Measurements from ENCODE around the gene PCBP3. TPM values are rescaled to one million over a fixed set of nuclear protein-coding genes. Genes with fewer than 3 reads are reported as not detected.
"Not testable (repeated sequence)": the region's sequence is repeated elsewhere in the genome, so short reads cannot be mapped to it uniquely, and the experiment has no call there.

The PCBP3 gene
- 1 to 10 TPM; 1.3 to 2.2 TPM for total RNA-seq

DNA sequence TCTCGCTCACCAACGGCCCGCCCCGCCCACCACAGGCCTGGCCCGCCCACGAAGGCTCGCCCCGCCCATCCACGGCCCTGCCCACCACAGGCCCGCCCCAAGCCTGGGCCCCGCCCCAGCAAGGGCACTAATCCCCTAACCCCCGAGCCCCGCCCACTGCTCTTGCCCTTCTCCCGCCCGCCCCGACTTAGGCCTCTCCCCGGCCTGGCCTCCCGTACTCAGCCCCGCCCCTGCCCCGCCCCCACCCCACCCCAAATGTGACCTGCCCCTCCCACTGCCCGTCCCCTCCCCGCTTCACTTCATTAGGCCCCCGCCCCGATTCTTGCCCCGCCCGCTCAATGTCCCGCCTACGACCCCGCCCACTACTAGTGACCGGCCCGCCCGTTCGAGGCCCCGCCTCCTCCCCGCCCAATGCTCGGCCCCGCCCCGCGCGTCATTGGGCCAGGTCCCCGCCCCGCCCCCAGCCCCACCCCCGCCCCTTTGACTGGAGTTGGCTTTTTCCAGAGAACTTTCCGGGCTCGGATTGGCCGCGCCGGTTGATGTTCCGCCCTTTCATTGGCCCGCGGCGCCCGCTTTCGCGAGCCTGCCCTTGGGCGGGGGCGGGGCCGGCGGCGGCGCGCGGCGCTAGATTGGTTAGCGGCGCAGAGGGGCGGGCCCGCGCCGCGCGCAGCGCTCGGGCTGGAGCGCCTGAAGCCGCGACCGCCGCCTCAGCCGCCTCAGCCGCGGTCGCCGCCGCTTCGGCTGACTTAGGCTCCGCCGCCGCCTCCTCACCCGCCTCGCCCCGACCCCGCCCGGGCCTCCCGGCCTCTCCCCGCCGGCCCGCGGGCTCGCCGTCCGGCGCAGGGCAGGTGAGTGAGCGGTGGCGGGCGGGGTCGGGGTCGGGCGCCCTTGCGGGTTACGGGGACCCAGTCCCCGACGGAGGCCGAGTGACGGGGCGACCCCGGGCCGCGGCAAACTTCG is at the start of gene PCBP3:
Gene PCBP3 (plus strand): TSS at position 705 of the 960 bp plus-strand sequence. CDS start 206,361 bp downstream, outside the sequence.
- Mint-ChIP-seq H3K27me3 (peaks cover 56% of the 10 kb centered on the region), H3K9me3 (ENCODE audit: low read depth) (no peaks in the 10 kb centered on the region), H3K36me3 (no peaks in the 10 kb centered on the region), H3K4me1 (peaks cover 13% of the 10 kb centered on the region), H3K4me3 (peak within 1 kb of the TSS; percentile 57), H3K27ac (no peak within 1 kb of the TSS)
- DNase-seq (peak; percentile 97), ATAC-seq (peak; percentile 87)
- CTCF ChIA-PET, result no interaction called here

DNA sequence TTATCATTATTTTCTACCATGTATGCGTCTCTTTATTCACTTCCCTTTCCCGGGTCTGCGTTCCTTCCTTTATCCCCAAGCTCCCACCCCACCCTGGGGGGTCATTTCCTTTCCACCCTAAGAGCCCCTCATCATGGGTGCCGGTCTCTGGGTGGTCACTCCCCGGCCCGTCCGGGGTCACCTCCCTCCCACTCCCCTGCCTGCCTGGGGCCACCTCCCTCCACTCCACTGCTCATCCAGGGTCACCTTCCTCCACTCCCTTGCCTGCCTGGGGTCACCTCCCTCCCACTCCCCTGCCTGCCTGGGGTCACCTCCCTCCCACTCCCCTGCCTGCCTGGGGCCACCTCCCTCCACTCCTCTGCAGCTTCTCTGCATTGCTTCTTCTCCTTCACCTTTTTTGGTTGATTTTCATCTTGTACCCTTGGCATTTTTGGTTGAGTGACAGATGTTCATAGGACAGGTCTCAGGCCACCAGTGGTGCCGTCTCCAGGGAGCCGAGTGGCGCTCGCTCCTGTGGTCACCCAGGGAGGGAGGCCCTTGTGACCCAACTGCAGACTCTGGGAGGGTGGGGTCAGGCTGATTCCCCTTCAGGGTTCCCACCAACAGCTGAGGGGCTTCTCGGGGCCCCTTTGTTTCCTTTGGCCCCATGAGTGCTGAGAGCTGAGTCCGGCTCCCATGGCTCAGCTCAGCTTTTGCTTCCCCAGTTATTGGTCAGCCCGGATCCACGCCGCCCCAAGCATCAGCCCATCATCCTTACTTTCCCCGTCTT is 48.6 kb upstream of the PCBP3 start:
- H3K9me3 Mint-ChIP-seq (ENCODE audit: low read depth), result no peaks in the 10 kb centered on the region
- no peak overlapping the region for H3K4me3 Mint-ChIP-seq
- H3K27me3 Mint-ChIP-seq, result no peaks in the 10 kb centered on the region
- no peak for ATAC-seq
- CTCF ChIA-PET, result interaction anchor here (1.5 to 4.1 kb wide), 7 partner anchors 10 to 225 kb away, joined by 3 to 41 read pairs (median 10); no protein-coding TSS in a partner anchor
- no peak for DNase-seq
- H3K27ac Mint-ChIP-seq, result peak overlapping the region; percentile 8
- H3K4me1 Mint-ChIP-seq, result peaks cover 11% of the 10 kb centered on the region
- H3K36me3 Mint-ChIP-seq, result no peaks in the 10 kb centered on the region

DNA sequence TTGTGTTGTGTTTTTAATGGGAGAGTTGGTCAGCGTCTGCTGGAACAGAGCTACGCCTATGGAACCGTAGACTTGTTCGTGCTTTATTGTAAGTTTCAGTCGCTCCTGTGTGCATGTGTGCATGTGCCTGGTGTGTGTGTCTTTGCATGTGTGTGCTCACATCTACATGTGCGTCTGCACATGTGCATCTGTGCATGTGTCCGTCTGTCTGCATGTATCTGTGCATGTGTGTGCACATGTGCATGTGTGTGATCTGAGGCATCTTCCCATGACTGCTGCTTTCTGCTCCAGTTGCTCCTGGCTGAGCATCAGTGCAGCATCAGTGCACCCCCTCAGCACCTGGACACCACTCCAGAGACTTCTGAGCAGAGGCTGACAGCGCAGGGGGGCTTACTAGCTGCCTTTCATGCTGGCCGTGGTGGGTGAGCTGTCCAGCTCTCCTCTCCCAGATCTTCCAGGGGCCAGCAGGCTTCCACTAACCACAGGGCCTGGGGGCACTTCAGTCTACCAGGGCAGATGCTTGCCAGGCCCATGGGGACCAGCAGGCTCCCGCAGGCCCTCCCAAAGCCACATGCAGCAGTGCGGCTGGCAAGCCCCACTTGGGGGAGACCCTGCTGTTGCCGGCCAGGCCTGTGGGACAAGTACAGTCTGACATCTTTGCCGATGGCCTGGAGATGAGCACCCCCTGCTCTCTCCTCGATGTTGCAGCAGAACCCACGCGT is 47.8 kb upstream of the PCBP3 start:
- Mint-ChIP-seq H3K9me3 (ENCODE audit: low read depth) (no peaks in the 10 kb centered on the region), H3K36me3 (no peaks in the 10 kb centered on the region), H3K27me3 (no peaks in the 10 kb centered on the region), H3K4me3 (no peak overlapping the region), H3K27ac (no peak overlapping the region), H3K4me1 (peaks cover 11% of the 10 kb centered on the region)
- CTCF ChIA-PET, result interaction anchor here (0.7 to 4.1 kb wide), 19 partner anchors 8 to 235 kb away, joined by 3 to 41 read pairs (median 4); no protein-coding TSS in a partner anchor
- ATAC-seq (no peak), DNase-seq (no peak)

DNA sequence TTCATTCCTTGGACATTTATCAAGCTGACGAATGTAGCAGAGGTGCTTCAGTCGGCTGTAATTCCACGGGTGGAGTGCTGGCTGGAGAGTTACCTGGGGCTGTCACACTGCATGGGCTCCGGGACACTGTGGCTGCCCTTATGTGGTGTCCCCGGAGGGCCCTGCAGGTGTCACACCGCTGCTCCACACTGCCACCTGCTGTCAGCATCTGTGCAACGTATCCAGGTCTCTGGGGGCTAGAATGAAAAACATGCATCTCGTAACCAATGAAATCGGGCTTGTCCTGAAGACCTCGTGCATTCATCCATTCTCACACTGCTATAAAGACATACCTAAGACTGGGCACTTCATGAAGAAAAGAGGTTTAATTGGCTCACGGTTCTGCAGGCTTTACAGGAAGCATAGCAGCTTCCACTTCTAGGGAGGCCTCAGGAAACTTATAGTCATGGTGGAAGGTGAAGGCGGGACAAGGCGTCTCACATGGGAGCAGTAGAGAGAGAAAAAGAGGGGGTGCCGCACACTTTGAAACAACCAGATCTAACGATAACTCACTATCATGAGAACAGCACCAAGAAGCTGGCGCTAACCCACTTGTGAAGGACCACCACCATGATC is 46.7 kb upstream of the PCBP3 start:
- Mint-ChIP-seq H3K36me3 (no peaks in the 10 kb centered on the region), H3K4me1 (peaks cover 11% of the 10 kb centered on the region), H3K27ac (no peak overlapping the region), H3K9me3 (ENCODE audit: low read depth) (no peaks in the 10 kb centered on the region), H3K4me3 (no peak overlapping the region), H3K27me3 (no peaks in the 10 kb centered on the region)
- peak; percentile 89 for DNase-seq
- CTCF ChIA-PET, result interaction anchor here (0.7 to 4.1 kb wide), 22 partner anchors 9 to 721 kb away, joined by 3 to 41 read pairs (median 4); no protein-coding TSS in a partner anchor
- peak; percentile 69 for ATAC-seq

DNA sequence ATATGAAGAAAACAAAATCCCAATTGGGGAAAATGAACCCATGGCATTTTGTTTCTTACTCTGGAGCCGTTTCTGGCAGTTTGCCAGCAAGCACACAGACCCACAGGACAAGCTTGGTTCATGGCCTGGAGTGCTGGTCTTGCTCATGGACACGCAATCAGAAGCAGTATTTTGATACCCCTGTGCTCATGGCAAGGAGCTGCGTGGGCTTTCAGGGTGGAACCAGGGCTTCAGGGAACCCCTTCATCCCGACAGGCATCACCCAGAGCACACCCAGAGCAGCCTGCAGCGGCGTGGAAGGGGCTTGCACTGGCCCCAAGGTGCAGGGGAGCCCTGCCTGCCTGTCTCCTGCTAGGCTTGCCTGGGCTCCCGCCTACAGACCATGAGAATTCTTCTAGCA is 45.4 kb upstream of the PCBP3 start:
- H3K27me3 Mint-ChIP-seq, result peaks cover 2% of the 10 kb centered on the region
- H3K4me3 Mint-ChIP-seq, result no peak overlapping the region
- DNase-seq (no peak), ATAC-seq (no peak)
- H3K9me3 Mint-ChIP-seq (ENCODE audit: low read depth), result peaks cover 3% of the 10 kb centered on the region
- H3K4me1 Mint-ChIP-seq, result peaks cover 11% of the 10 kb centered on the region
- no peaks in the 10 kb centered on the region for H3K36me3 Mint-ChIP-seq
- no peak overlapping the region for H3K27ac Mint-ChIP-seq
- CTCF ChIA-PET, result interaction anchor here (0.9 to 4.1 kb wide), 4 partner anchors 10 to 48 kb away, joined by 3 to 41 read pairs (median 6); no protein-coding TSS in a partner anchor

DNA sequence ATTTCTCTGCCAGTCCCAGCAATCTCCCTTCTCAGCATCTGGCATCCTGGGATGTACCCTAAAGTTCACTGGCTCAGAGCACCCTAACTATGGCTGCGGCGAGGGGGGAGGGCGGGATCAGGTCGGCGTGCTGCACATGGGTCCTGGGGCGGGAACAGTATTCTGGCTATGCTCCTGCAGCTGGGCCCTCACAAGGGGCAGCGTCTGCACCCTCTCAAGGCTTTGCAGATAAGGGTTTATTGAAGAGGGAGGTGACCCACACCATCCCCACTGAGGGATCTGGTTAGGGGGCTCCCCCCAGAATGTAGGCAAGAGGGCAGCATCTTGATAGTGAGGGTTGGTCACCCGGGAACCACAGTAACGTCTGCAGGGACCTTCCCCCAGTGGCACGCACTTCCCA is 44.9 kb upstream of the PCBP3 start:
- ATAC-seq, result no peak
- no peak overlapping the region for H3K4me3 Mint-ChIP-seq

DNA sequence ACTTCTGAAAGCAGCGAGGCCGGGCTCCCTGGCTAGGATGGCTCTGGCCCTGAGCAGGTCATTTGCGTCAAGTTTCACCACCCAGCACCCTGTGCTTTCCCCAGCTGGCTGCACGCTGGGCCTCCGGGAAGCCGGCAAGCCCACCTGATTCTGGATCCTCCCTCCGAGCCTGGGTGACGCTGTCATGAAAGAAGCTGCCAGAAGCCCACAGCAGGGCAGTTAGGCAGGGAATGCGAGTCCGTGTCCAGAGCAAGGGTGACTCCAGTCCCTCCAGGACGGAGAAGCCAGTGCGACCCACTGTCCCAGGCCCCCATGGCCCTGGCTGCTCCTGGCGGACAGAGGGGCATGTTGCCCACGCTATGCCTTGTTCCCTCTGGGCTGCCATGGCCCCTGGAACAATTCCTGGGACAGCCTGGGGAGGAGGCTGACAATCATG is 44.4 kb upstream of the PCBP3 start:
- CTCF ChIA-PET, result interaction anchor here (0.6 kb wide), 1 partner anchor 80 kb away, joined by 3 read pairs; no protein-coding TSS in a partner anchor
- no peak overlapping the region for H3K27ac Mint-ChIP-seq
- peaks cover 11% of the 10 kb centered on the region for H3K4me1 Mint-ChIP-seq
- H3K36me3 Mint-ChIP-seq, result peaks cover 2% of the 10 kb centered on the region
- H3K4me3 Mint-ChIP-seq, result no peak overlapping the region
- H3K27me3 Mint-ChIP-seq, result peaks cover 10% of the 10 kb centered on the region
- H3K9me3 Mint-ChIP-seq (ENCODE audit: low read depth), result peaks cover 9% of the 10 kb centered on the region
- DNase-seq, result no peak
- no peak for ATAC-seq

More for the DNA sequence above, 44.9 kb upstream of the PCBP3 start:
- CTCF ChIA-PET, result interaction anchor here (0.6 to 4.1 kb wide), 3 partner anchors 9 to 79 kb away, joined by 3 to 41 read pairs (median 8); no protein-coding TSS in a partner anchor
- H3K27ac Mint-ChIP-seq, result no peak overlapping the region
- H3K9me3 Mint-ChIP-seq (ENCODE audit: low read depth), result peaks cover 7% of the 10 kb centered on the region
- DNase-seq, result no peak
- peaks cover 11% of the 10 kb centered on the region for H3K4me1 Mint-ChIP-seq
- H3K36me3 Mint-ChIP-seq, result no peaks in the 10 kb centered on the region
- H3K27me3 Mint-ChIP-seq, result peaks cover 5% of the 10 kb centered on the region

DNA sequence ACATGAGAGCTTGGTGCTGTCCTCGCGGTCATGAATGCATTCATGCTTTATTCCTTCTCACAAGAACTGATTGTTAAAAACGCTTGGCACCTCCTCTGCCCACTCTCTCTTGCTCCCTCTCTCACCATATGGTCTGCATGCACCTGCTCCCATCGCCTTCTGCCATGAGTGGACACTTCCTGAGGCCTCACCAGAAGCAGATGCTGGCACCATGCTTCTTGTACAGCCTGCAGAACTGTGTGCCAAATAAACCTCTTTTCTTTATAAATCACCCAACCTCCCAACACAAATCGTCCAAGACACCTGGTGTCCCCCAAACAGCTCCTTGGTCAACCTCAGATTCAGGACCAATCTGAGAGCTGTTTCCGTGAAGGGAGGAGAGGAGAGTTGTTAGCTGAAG is 43.3 kb upstream of the PCBP3 start:
- ATAC-seq (no peak), DNase-seq (no peak)
- Mint-ChIP-seq H3K27ac (no peak overlapping the region), H3K27me3 (peaks cover 13% of the 10 kb centered on the region), H3K36me3 (peaks cover 2% of the 10 kb centered on the region), H3K4me1 (peaks cover 9% of the 10 kb centered on the region), H3K9me3 (ENCODE audit: low read depth) (peaks cover 9% of the 10 kb centered on the region), H3K4me3 (no peak overlapping the region)
- CTCF ChIA-PET, result no interaction called here

DNA sequence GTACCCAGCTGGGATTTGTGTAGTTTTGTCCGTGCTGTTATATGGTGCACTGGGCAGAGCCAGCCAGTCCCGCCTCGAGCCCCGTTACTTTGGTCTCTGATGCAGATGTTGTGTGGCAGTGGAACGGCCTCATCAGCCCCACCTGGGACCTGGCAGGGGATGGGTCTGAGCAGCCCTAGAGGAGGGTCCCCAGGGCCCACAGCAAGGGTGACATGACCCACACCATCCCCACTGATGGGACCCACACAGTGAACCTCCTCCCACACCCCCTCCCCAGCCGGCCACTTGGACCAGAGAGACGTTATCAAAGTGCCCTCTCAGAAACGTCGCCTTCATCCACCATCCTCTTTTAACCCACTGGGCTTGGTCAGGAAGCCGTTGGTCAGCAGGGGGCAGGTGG is 42.0 kb upstream of the PCBP3 start:
- no peak for ATAC-seq
- peaks cover 13% of the 10 kb centered on the region for H3K27me3 Mint-ChIP-seq

DNA sequence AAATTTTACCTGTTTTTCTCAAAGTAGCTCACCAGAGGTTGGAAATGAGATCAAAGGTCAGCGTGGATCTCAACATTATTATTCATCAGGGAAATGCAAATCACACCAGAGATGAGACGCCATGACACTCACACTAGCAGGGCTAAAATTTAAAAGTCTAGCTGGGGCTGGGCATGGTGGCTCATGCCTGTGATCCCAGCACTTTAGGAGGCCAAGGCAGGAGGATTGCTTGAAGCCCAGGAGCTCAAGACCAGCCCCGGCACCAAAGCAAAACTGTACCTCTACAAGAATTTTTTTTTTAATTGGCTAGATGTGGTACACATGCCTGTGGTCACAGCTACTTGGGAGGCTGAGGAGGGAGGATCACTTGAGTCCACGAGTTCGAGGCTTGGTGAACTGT is 41.4 kb upstream of the PCBP3 start:
- peaks cover 13% of the 10 kb centered on the region for H3K27me3 Mint-ChIP-seq
- H3K36me3 Mint-ChIP-seq, result peaks cover 2% of the 10 kb centered on the region
- H3K4me1 Mint-ChIP-seq, result no peaks in the 10 kb centered on the region
- H3K27ac Mint-ChIP-seq, result no peak overlapping the region
- no peak overlapping the region for H3K4me3 Mint-ChIP-seq
- CTCF ChIA-PET, result no interaction called here
- DNase-seq, result no peak
- peaks cover 9% of the 10 kb centered on the region for H3K9me3 Mint-ChIP-seq (ENCODE audit: low read depth)
- ATAC-seq, result no peak

More for the DNA sequence above, 42.0 kb upstream of the PCBP3 start:
- CTCF ChIA-PET, result no interaction called here
- Mint-ChIP-seq H3K4me3 (no peak overlapping the region), H3K27ac (no peak overlapping the region), H3K4me1 (peaks cover 4% of the 10 kb centered on the region), H3K36me3 (peaks cover 2% of the 10 kb centered on the region), H3K9me3 (ENCODE audit: low read depth) (peaks cover 9% of the 10 kb centered on the region)
- no peak for DNase-seq

- Mint-ChIP-seq H3K4me1 (peaks cover 2% of the 10 kb centered on the region), H3K36me3 (peaks cover 2% of the 10 kb centered on the region), H3K27me3 (peaks cover 13% of the 10 kb centered on the region), H3K4me3 (no peak overlapping the region), H3K9me3 (ENCODE audit: low read depth) (peaks cover 9% of the 10 kb centered on the region), H3K27ac (no peak overlapping the region)
- DNase-seq (no peak), ATAC-seq (no peak)
- CTCF ChIA-PET, result interaction anchor here (1.0 kb wide), 1 partner anchor 47 kb away, joined by 3 read pairs; no protein-coding TSS in a partner anchor
These were observed 40.0 kb upstream of the PCBP3 start for GRCh38 chr21:45603481-45603880.

DNA sequence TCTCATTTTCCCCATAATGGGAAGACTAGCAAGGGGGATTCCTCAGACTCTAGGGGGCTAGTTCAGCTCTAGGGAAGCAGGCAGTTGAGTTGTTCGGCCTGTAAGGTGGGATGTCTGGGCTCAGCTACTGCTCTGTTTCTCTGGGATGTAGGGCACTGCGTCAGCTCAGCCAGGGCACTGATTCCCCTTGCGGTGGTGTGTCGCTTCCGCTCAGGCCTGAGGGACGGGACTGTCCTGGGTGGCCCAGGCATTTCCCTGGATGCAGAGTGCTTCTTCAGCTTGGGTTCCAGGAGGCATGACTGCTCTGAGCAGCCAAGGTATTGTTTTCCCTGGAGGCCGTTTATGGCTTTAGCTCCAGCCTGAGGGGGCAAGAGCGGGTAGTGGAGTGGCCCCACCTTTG is 38.8 kb upstream of the PCBP3 start:
- H3K4me3 Mint-ChIP-seq; H3K36me3 Mint-ChIP-seq; H3K27ac Mint-ChIP-seq; H3K9me3 Mint-ChIP-seq (ENCODE audit: low read depth); CTCF ChIA-PET; H3K4me1 Mint-ChIP-seq; ATAC-seq: not testable (repeated sequence)
- peak; percentile 29 for DNase-seq
- peaks cover 13% of the 10 kb centered on the region for H3K27me3 Mint-ChIP-seq
